Measurements from ENCODE around the gene DAPK1.

The DAPK1 gene

DNA sequence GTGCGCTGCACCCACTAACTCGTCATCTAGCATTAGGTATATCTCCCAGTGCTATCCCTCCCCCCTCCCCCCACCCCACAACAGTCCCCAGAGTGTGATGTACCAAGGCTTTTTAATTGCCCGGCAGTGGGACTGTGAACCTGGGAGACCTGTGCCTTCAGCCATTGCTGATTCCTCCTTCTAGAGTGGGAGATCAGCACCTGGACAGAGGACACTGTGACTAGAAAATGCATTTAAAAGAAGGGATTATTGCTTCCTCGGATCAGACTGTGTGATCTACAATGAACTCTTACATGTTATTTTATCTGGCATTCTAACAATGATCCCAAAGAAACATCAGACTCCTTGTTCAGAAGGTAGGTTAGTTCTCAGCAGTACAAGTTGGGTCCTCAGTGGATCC, 254.2 kb downstream of the DAPK1 start:
- H3K27ac ChIP-seq, result no peak overlapping the region

GRCh38 chr9:87753313-87753712, 255.6 kb downstream of the DAPK1 start:
- no peak overlapping the region for H3K27ac ChIP-seq
- TF ChIP-seq ZFX (IDR thresholded peaks at IDR 0.05; ENCODE audit: borderline replicate concordance) (no peak), CTCF (IDR thresholded peaks at IDR 0.05) (no peak)

More for the DNA sequence above, 254.2 kb downstream of the DAPK1 start:
- TF ChIP-seq ZFX (IDR thresholded peaks at IDR 0.05; ENCODE audit: borderline replicate concordance) (no peak), CTCF (IDR thresholded peaks at IDR 0.05) (no peak)

All from 22Rv1 (cell line).